Neural cell (in vitro differentiated cells): ENCODE data around the gene PARP8. TPM values are rescaled to one million over a fixed set of nuclear protein-coding genes. Genes with fewer than 3 reads are reported as not detected.

Source experiments
- H2AFZ ChIP-seq: fragments of 200-600, 300-800 bp; sonication (generic), shearing (Covaris generic); 2 replicates; pipeline ENCODE4 v1.6.0; 2014; ENCODE audit warnings: low read depth, mild to moderate bottlenecking, antibody characterized with exemption, low read length, moderate library complexity
- H3F3A ChIP-seq: fragments of 200-600 bp; shearing (Covaris generic); 2 replicates; pipeline ENCODE4 v1.6.1; 2016; ENCODE audit warnings: mild to moderate bottlenecking, moderate library complexity, mixed read lengths, antibody characterized with exemption, low read length; ENCODE audit not compliant: insufficient read depth, poor library complexity, severe bottlenecking
- H3K27ac ChIP-seq: fragments of 200-600, 300-800 bp; sonication (generic), shearing (Covaris generic); 2 replicates; pipeline ENCODE4 v1.5.1; 2014; ENCODE audit warnings: mild to moderate bottlenecking, low read length, moderate library complexity
- H3K27me3 ChIP-seq: fragments of 300-800, 200-600 bp; sonication (generic), shearing (Covaris generic); 2 replicates; pipeline ENCODE4 v1.6.0; 2014; ENCODE audit warnings: mild to moderate bottlenecking, low read depth, low read length, moderate library complexity; ENCODE audit not compliant: insufficient read depth
- H3K36me3 ChIP-seq: fragments of 300-800, 200-600 bp; sonication (generic), shearing (Covaris generic); 2 replicates; pipeline ENCODE4 v1.5.1; 2014; ENCODE audit warnings: mild to moderate bottlenecking, antibody characterized with exemption, low read length, moderate library complexity; ENCODE audit not compliant: insufficient read depth
- H3K4me2 ChIP-seq: fragments of 300-800, 200-600 bp; sonication (generic), shearing (Covaris generic); 2 replicates; pipeline ENCODE4 v1.6.0; 2014; ENCODE audit warnings: mild to moderate bottlenecking, low read length
- H3K4me3 ChIP-seq: fragments of 300-800, 200-600 bp; sonication (generic), shearing (Covaris generic); 2 replicates; pipeline ENCODE4 v1.5.1; 2014; ENCODE audit warnings: mild to moderate bottlenecking, low read length, moderate library complexity
- H3K79me2 ChIP-seq: fragments of 200-600 bp; shearing (Covaris generic); replicated peaks from 2 replicates; pipeline ENCODE4 v1.6.0; 2014; ENCODE audit warnings: mild to moderate bottlenecking, low read length, moderate library complexity; ENCODE audit not compliant: insufficient read depth
- H3K9ac ChIP-seq: fragments of 300-800, 200-600 bp; sonication (generic), shearing (Covaris generic); 2 replicates; pipeline ENCODE4 v1.6.1; 2016; ENCODE audit warnings: mild to moderate bottlenecking, low read length, mixed read lengths
- H3K9me2 ChIP-seq: fragments of 200-600 bp; shearing (Covaris generic); 2 replicates; pipeline ENCODE4 v1.6.1; 2016; ENCODE audit warnings: mild to moderate bottlenecking, low read length, mixed read lengths; ENCODE audit not compliant: insufficient read depth
- H3K9me3 ChIP-seq: fragments of 200-600, 300-800 bp; sonication (generic), shearing (Covaris generic); 2 replicates; pipeline ENCODE4 v1.6.1; 2016; ENCODE audit warnings: mild to moderate bottlenecking, mixed run types, low read length, moderate library complexity, mixed read lengths
- H4K20me1 ChIP-seq: fragments of 200-600 bp; shearing (Covaris generic); 2 replicates; pipeline ENCODE4 v1.6.1; 2016; ENCODE audit warnings: mild to moderate bottlenecking, mixed run types; ENCODE audit not compliant: insufficient read depth
- EP300 ChIP-seq: fragments of 450-650 bp; conservative IDR thresholded peaks from 2 replicates; pipeline ENCODE4 v1.6.1; 2014; ENCODE audit warnings: antibody characterized with exemption, mild to moderate bottlenecking, moderate library complexity; ENCODE audit not compliant: poor library complexity, severe bottlenecking
- EZH2 ChIP-seq: fragments of 200-600, 300-800 bp; shearing (Covaris generic), sonication (generic); IDR thresholded peaks from 2 replicates; pipeline ENCODE4 v1.6.1; 2014; ENCODE audit warnings: antibody characterized with exemption, low read length, borderline replicate concordance, mild to moderate bottlenecking; ENCODE audit not compliant: insufficient read depth, poor library complexity, severe bottlenecking
- MXI1 ChIP-seq: fragments of 450-650 bp; conservative IDR thresholded peaks from 2 replicates; pipeline ENCODE4 v1.6.1; 2014; ENCODE audit warnings: antibody characterized with exemption, mild to moderate bottlenecking; ENCODE audit not compliant: poor library complexity, severe bottlenecking
- POLR2AphosphoS5 ChIP-seq: IDR thresholded peaks from 2 replicates; pipeline ENCODE4 v1.6.1; 2012
- RAD21 ChIP-seq: fragments of 450-650 bp; conservative IDR thresholded peaks from 2 replicates; pipeline ENCODE4 v1.6.1; 2014; ENCODE audit warnings: antibody characterized with exemption, mild to moderate bottlenecking, moderate library complexity
- SMC3 ChIP-seq: fragments of 450-650 bp; conservative IDR thresholded peaks from 2 replicates; pipeline ENCODE4 v1.6.1; 2014; ENCODE audit warnings: antibody characterized with exemption, mild to moderate bottlenecking, moderate library complexity; ENCODE audit not compliant: poor library complexity
- TAF1 ChIP-seq: IDR thresholded peaks from 2 replicates; pipeline ENCODE4 v1.6.1; 2012; ENCODE audit warnings: low read depth
- polyA plus RNA-seq: library from polyadenylated mRNA; depleted of rRNA; stranded (reverse); fragments of >200 nt; gene quantifications from 2 replicates; pipeline ENCODE4 v1.2.3, GENCODE V29; 2014
- TF ChIP-seq, protein P1 (sequence below): IDR thresholded peaks from 2 replicates; pipeline ENCODE4 v1.6.1; 2012; ENCODE audit warnings: borderline replicate concordance
- TF ChIP-seq, protein P2 (sequence below): fragments of 450-650 bp; IDR thresholded peaks from 2 replicates; pipeline ENCODE4 v1.5.1; 2014; ENCODE audit warnings: antibody characterized with exemption, mild to moderate bottlenecking, moderate library complexity; ENCODE audit not compliant: poor library complexity, severe bottlenecking

Gene PARP8
- polyA plus RNA-seq, 1 donor from 2014 or later, result 29.9 TPM

DNA sequence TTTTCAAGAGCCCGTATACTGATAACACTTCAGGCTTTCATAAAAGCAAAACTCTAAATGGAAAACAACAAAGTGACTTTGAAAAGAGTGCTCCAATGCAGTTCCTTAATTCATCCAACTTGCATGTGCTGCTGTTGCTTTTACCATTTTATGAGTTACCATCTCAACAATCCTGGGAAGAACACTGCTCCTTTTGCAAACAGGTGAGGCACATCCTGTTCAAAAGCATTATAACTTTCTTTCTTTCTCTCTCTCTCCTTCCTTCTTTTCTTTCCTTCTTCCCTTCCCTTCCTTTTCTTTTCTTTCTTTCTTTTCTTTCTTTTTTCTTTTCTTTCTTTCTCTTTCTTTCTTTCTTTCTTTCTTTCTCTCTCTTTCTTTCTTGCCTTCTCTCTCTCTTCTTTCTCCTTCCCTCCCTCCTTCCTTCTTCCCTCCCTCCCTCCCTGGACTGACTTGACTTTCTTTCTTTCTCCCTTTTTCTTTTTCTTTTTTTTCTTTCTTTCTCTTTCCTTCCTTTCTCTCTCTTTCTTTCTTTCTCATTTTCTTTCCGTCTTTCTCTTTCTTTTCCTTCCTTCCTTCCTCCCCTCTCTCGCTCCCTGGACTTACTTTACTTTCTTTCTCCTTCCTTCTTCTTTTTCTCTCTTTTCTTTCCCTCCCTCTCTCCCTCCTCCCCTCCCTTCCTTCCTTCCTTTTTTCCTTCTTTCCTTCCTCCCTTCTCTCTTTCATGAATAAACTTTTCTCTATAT is 11.2 kb upstream of the PARP8 start:
- no peaks in the 10 kb centered on the region for H3K9me2 ChIP-seq
- no peaks in the 10 kb centered on the region for H3F3A ChIP-seq
- H2AFZ ChIP-seq, result no peak overlapping the region

DNA sequence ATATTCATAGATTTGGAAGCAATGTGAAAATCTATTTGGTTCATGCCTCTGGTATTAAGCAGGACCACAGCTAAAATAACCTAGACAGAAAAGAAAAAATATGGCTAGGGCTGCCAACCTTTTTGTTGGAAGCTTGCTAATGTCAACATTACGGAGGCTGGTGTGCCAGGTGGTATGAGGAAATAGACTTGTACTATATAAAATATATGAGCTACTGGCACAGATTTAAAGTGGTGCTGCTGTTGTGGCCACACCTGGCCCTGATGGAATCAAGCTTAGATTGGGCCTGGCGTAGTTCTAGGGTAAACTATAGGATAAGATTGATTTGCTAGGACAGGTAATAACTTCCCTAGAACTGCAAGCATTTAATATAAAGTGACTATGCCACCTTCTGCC is 10.6 kb upstream of the PARP8 start:
- H2AFZ ChIP-seq, result no peak overlapping the region

More for the DNA sequence above, 11.2 kb upstream of the PARP8 start:
- H3K79me2 ChIP-seq, result no peaks in the 10 kb centered on the region
- TF ChIP-seq EZH2 (no peak), RAD21 (no peak), TAF1 (no peak), EP300 (no peak), POLR2AphosphoS5 (no peak), SMC3 (no peak), MXI1 (no peak)
- TF ChIP-seq, protein P1, sequence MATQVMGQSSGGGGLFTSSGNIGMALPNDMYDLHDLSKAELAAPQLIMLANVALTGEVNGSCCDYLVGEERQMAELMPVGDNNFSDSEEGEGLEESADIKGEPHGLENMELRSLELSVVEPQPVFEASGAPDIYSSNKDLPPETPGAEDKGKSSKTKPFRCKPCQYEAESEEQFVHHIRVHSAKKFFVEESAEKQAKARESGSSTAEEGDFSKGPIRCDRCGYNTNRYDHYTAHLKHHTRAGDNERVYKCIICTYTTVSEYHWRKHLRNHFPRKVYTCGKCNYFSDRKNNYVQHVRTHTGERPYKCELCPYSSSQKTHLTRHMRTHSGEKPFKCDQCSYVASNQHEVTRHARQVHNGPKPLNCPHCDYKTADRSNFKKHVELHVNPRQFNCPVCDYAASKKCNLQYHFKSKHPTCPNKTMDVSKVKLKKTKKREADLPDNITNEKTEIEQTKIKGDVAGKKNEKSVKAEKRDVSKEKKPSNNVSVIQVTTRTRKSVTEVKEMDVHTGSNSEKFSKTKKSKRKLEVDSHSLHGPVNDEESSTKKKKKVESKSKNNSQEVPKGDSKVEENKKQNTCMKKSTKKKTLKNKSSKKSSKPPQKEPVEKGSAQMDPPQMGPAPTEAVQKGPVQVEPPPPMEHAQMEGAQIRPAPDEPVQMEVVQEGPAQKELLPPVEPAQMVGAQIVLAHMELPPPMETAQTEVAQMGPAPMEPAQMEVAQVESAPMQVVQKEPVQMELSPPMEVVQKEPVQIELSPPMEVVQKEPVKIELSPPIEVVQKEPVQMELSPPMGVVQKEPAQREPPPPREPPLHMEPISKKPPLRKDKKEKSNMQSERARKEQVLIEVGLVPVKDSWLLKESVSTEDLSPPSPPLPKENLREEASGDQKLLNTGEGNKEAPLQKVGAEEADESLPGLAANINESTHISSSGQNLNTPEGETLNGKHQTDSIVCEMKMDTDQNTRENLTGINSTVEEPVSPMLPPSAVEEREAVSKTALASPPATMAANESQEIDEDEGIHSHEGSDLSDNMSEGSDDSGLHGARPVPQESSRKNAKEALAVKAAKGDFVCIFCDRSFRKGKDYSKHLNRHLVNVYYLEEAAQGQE, result no peak
- TF ChIP-seq, protein P2, sequence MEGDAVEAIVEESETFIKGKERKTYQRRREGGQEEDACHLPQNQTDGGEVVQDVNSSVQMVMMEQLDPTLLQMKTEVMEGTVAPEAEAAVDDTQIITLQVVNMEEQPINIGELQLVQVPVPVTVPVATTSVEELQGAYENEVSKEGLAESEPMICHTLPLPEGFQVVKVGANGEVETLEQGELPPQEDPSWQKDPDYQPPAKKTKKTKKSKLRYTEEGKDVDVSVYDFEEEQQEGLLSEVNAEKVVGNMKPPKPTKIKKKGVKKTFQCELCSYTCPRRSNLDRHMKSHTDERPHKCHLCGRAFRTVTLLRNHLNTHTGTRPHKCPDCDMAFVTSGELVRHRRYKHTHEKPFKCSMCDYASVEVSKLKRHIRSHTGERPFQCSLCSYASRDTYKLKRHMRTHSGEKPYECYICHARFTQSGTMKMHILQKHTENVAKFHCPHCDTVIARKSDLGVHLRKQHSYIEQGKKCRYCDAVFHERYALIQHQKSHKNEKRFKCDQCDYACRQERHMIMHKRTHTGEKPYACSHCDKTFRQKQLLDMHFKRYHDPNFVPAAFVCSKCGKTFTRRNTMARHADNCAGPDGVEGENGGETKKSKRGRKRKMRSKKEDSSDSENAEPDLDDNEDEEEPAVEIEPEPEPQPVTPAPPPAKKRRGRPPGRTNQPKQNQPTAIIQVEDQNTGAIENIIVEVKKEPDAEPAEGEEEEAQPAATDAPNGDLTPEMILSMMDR, result no peak
- no peaks in the 10 kb centered on the region for H4K20me1 ChIP-seq
- no peak overlapping the region for H3K27ac ChIP-seq
- no peak overlapping the region for H3K4me2 ChIP-seq
- no peak overlapping the region for H3K9ac ChIP-seq
- H3K4me3 ChIP-seq, result no peak overlapping the region
- no peaks in the 10 kb centered on the region for H3K36me3 ChIP-seq
- no peaks in the 10 kb centered on the region for H3K9me3 ChIP-seq
- H3K27me3 ChIP-seq, result no peaks in the 10 kb centered on the region

More for the DNA sequence above, 10.6 kb upstream of the PARP8 start:
- Histone ChIP-seq H3K9me2 (no peaks in the 10 kb centered on the region), H3K79me2 (no peaks in the 10 kb centered on the region), H3K4me2 (no peak overlapping the region), H3K27me3 (no peaks in the 10 kb centered on the region), H3K4me3 (no peak overlapping the region), H3F3A (no peaks in the 10 kb centered on the region), H3K27ac (no peak overlapping the region), H3K9ac (no peak overlapping the region), H3K9me3 (no peaks in the 10 kb centered on the region), H3K36me3 (no peaks in the 10 kb centered on the region), H4K20me1 (no peaks in the 10 kb centered on the region)
- TF ChIP-seq EZH2, result no peak
- TF ChIP-seq, protein P1, result no peak
